ENCODE data around the gene APC.
"Not testable (repeated sequence)": the region's sequence is repeated elsewhere in the genome, so short reads cannot be mapped to it uniquely, and the experiment has no call there.

APC gene

GRCh38 chr5:112787896-112788295, 50.2 kb downstream of the APC start:
- no peak for DNase-seq

GRCh38 chr5:112793201-112793600, 55.5 kb downstream of the APC start:
- DNase-seq, result no peak

- no peak for DNase-seq
Observed at GRCh38 chr5:112794410-112794809, 56.7 kb downstream of the APC start.

DNA sequence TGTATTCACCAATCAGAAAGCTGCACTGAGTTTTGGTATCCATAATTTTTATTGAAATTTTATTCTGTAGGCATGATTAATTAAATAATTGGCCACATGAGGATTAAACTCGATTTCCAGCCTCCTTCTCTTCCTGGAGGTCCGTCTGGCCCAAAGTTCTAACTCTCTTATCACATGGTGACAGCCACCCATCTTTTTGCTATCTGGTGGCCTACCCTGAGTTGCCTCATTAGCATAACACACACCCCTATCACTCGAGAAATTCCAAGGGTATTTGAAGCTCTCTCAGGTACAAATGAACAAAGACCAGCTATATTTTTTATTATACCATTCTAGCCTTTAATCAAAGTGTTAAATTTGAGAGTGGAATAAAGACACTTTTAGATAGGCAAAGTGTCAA, 57.7 kb downstream of the APC start:
- DNase-seq, result no peak

- no peak for DNase-seq
Observed at GRCh38 chr5:112795944-112796678, 58.4 kb downstream of the APC start.

DNA sequence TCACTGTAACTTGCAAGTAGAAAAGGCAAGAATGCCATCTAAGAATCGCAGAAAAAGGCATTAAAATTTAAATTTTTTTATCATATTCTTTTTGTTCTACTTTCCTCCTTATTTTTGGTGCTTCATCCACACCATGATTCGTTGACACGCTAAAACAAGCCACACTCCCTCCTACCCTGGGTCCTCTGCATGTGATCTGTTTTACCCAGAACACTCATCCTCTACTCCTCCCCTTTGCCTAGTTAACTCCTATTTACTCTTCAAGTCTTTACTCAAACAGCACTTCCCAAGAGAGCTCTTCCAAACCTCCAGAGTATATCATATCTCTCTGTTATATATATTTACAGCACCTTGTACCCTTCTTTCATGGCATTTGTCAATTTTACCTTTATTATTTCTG, 62.0 kb downstream of the APC start:
- DNase-seq, result no peak

- no peak for DNase-seq
Observed at GRCh38 chr5:112800891-112801290, 63.2 kb downstream of the APC start.

DNA sequence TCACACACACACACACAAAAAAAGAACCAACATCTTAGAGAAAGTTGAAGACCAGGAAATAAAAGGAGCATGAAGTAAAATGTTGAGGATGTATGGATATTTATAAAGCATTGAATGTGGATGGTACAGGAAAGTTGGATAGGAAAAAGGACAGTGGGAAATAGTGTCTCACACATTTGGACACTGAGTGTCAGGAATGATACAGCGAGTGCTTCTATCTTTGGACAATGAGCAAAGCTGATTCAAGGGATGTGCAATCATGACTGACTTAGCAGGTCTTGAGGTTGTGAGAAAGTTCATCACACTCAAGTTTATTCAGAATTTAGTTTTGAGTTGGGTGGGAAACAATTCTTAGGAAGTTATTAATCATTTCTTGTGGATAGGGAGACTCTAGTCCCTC, 73.3 kb downstream of the APC start:
- no peak for DNase-seq

GRCh38 chr5:112812549-112812948, 74.9 kb downstream of the APC start:
- DNase-seq, result no peak

GRCh38 chr5:112820246-112820645, 82.6 kb downstream of the APC start:
- DNase-seq, result no peak

- no peak for DNase-seq
Observed at GRCh38 chr5:112822456-112822855, 84.8 kb downstream of the APC start.

- no peak for DNase-seq
Observed at GRCh38 chr5:112823181-112823580, 85.5 kb downstream of the APC start.

- DNase-seq, result no peak
Observed at GRCh38 chr5:112823656-112824055, 86.0 kb downstream of the APC start.

DNA sequence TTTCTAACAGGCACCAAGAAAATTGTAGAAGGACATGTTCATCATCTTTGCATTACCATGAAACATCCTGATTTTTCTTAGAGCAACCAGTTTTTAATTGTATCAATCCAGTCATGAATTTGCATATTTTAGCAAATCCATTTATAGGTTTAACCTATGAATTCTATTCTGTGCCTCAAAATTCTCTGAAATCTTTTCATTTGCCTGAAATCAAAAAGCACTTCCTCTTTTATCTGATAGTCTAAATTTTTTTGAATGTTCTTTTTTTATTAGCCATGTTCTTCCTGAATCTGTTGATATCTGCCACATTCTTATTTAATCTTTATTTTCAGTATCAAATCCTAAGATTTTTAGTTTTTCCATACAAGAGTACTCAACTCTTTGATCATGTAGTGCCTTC, 86.5 kb downstream of the APC start:
- DNase-seq, result no peak

GRCh38 chr5:112830378-112830777, 92.7 kb downstream of the APC start:
- no peak for DNase-seq

GRCh38 chr5:112833971-112834370, 96.3 kb downstream of the APC start:
- DNase-seq, result no peak

DNA sequence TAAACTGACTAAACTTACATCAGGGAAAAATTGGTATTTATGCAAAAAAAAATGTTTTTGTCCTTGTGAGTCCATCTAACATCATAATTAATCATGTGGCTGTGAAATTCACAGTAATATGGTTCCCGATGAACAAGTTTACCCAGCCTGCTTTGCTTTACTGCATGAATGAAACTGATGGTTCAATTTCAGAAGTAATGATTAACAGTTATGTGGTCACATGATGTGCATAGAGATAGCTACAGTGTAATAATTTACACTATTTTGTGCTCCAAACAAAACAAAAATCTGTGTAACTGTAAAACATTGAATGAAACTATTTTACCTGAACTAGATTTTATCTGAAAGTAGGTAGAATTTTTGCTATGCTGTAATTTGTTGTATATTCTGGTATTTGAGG, 106.8 kb downstream of the APC start:
- DNase-seq, result no peak

- DNase-seq, result no peak
Observed at GRCh38 chr5:112846556-112846955, 108.9 kb downstream of the APC start.

DNA sequence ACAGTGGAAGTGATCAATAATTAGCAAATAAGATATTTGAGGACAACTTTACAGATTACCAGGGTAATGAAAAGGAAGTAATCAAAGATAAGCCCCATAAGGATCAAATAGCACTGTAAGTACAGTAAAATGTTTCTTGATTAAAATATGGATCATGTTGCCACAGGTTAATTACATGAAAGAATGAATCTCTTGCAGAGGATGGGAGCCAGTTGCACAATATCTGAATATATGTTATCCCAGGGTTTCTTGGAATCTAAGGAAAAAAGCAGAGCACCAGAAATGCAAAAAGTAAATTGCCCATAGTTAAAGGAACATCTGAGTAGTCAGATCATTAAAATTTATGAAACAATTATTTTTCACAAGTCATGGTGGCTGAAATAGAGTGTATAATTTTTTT, 109.6 kb downstream of the APC start:
- no peak for DNase-seq

DNA sequence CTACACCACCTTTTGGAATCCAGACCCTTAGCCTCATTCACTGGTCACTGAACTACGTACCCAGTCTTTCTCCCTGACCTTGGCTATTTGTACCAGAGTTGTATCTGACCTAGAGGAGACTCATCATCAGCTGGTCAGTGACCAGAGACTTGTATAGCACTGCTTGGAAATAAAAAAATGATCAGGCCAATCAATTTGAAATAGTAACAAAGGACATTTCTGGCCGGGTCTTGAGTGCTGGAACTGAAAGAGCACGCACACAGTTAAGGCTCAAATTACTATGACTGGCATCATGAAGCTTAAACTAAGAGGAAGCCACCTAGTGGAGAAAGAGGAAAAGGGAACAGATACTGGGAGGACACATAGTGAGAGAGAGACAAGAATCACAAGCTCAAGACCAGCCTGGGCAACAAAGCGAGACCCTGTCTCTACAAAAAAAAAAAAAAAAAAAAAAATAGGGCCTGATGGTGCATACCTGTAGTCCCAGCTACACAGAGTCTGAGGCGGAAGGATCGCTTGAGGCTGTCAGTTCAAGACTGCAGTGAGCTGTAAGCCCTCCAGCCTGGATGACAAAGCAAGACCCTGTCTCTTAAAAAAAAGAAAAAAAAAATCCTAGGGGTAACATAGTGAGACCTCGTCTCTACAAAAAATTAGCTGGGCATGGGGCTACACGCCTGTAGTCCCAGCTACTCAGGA, 110.6 kb downstream of the APC start:
- no peak for DNase-seq

DNA sequence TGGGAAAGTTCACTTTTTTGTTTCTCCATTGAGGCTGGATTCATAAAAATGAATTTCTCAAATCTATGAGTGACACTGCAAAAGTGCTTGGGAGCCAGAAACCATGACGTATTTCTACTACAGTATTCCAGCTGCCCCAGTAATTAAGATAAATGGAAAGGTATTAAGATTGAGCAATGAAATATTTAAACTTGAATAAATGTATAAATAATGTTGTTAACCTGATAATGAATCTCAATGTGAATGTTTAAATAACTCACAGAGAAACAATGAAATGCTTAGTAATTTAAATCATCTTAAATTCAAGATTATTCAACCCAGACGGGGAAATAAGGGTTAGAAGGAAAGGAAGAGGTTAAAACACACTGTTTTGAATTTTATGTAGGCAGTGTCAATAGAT, 112.2 kb downstream of the APC start:
- DNase-seq, result no peak

DNA sequence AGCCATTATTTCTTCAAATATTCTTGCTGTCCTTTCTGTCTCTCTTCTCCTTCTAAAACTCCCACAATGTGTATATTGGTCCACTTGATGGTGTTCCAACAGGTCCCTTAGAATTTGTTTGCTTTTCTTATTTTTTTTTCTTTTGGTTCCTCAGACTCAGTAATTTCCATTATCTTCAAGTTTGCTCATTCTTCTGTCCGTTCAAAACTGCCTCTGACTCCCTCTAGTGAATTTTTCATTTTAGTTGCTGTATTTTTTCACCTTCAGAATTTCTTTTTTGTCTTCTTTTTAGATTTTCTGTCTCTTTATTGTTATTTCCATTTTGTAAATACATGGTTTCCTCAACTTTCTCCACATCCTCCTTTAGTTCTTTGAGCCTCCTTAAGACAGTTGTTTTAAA, 117.0 kb downstream of the APC start:
- DNase-seq, result no peak

- DNase-seq, result no peak
Observed at GRCh38 chr5:112857866-112858265, 120.2 kb downstream of the APC start.

DNA sequence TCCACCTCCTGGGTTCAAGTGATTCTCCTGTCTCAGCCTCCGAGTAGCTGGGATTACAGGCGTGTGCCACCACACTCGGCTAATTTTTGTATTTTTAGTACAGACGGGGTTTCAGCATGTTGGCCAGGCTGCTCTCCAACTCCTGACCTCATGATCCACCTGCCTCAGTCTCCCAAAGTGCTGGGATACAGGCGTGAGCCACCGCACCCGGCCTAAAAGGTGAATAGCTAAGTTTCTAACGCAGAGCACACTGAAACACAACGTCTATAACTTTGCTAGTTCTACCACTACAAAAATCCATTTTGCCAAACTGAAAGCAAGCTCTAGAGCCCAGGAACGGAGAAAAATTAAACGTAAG, 122.9 kb downstream of the APC start:
- not testable (repeated sequence) for DNase-seq

All from effector CD8-positive, alpha-beta T cell (primary cell).